Upper lobe of right lung (tissue), 1 donor: ENCODE results near the gene SORBS2. TPM values are rescaled to one million over a fixed set of nuclear protein-coding genes. Genes with fewer than 3 reads are reported as not detected.

Experiments used
- ATAC-seq: fragments of 200-7000 bp; cut with Tn5 transposase; one replicate; pipeline ENCODE4 v1.9.1; 2020; ENCODE audit warnings: mild to moderate bottlenecking, moderate library complexity
- DNase-seq: peaks from one replicate; pipeline ENCODE4 v3.0.0-alpha.2; 2020
- H3K27ac ChIP-seq: fragments of 200-600 bp; one replicate; pipeline ENCODE4 v1.8.0; 2022
- H3K27me3 ChIP-seq: fragments of 200-600 bp; one replicate; pipeline ENCODE4 v1.8.0; 2022; ENCODE audit warnings: mild to moderate bottlenecking
- H3K36me3 ChIP-seq: fragments of 200-600 bp; one replicate; pipeline ENCODE4 v1.8.0; 2022
- H3K4me1 ChIP-seq: fragments of 200-600 bp; one replicate; pipeline ENCODE4 v1.8.0; 2022
- H3K4me3 ChIP-seq: fragments of 200-600 bp; one replicate; pipeline ENCODE4 v1.8.0; 2022; ENCODE audit warnings: mild to moderate bottlenecking
- H3K9me3 ChIP-seq: fragments of 200-600 bp; one replicate; pipeline ENCODE4 v1.8.0; 2022
- intact Hi-C: fragments of 100-400 bp; cut with DNase I; formaldehyde crosslinking; loops from one replicate; pipeline ENCODE4 v1.11.0; 2022
- total RNA-seq: library from RNA; stranded (reverse); fragmentation: NEBNext Ultra II Directional; extraction: Animal tissue kit (Norgen Biotek cat#: 25700); gene quantifications from one replicate; pipeline ENCODE4 v1.2.1, GENCODE V29; 2021
- TF ChIP-seq, protein P1 (sequence below): fragments of 200-600 bp; IDR thresholded peaks from one replicate; pipeline ENCODE4 v1.8.0; 2022; ENCODE audit warnings: antibody characterized with exemption
- donor health status: DM: no; HTN: yes; CAD: no; lungs with severe emphysema.

The SORBS2 gene
- total RNA-seq, 1 donor from 2014 or later: 44.9 TPM

- DNase-seq: no peak
- Histone ChIP-seq H3K4me1 (peaks cover 14% of the 10 kb centered on the region), H3K27ac (no peak overlapping the region)
Measured at GRCh38 chr4:185734930-185735329, 77.1 kb downstream of the SORBS2 start.

DNA sequence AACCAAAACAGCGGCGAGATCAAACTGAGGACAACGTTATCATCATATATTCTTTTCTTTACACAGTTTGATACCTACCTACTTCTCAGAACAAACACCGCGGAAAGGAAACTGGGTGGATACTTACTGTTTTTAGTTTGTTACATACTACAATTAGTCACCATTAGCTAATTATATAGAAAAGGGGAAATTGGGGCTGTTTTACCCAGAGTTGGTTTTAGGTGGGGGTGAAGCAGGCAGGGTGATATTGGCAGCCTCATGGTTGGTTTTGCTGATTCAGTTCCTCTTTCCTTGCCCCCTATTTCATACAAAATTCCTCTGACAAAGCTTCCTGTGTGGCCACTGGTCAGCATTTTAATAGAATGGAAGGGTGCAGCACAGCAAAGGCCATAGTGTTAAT, 77.8 kb downstream of the SORBS2 start:
- no peaks in the 10 kb centered on the region for H3K36me3 ChIP-seq
- H3K4me1 ChIP-seq: peaks cover 13% of the 10 kb centered on the region
- intact Hi-C loops: no loop called here
- TF ChIP-seq, protein P1, sequence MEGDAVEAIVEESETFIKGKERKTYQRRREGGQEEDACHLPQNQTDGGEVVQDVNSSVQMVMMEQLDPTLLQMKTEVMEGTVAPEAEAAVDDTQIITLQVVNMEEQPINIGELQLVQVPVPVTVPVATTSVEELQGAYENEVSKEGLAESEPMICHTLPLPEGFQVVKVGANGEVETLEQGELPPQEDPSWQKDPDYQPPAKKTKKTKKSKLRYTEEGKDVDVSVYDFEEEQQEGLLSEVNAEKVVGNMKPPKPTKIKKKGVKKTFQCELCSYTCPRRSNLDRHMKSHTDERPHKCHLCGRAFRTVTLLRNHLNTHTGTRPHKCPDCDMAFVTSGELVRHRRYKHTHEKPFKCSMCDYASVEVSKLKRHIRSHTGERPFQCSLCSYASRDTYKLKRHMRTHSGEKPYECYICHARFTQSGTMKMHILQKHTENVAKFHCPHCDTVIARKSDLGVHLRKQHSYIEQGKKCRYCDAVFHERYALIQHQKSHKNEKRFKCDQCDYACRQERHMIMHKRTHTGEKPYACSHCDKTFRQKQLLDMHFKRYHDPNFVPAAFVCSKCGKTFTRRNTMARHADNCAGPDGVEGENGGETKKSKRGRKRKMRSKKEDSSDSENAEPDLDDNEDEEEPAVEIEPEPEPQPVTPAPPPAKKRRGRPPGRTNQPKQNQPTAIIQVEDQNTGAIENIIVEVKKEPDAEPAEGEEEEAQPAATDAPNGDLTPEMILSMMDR: no peak
- no peak for DNase-seq
- H3K9me3 ChIP-seq: no peaks in the 10 kb centered on the region
- peak; percentile 73 for ATAC-seq
- H3K27ac ChIP-seq: no peak overlapping the region
- H3K4me3 ChIP-seq: no peak overlapping the region
- H3K27me3 ChIP-seq: no peaks in the 10 kb centered on the region

More at GRCh38 chr4:185734930-185735329, 77.1 kb downstream of the SORBS2 start:
- Histone ChIP-seq H3K4me3 (no peak overlapping the region), H3K36me3 (no peaks in the 10 kb centered on the region), H3K27me3 (no peaks in the 10 kb centered on the region), H3K9me3 (no peaks in the 10 kb centered on the region)
- TF ChIP-seq, protein P1: no peak
- no peak for ATAC-seq
- intact Hi-C loops: no loop called here

DNA sequence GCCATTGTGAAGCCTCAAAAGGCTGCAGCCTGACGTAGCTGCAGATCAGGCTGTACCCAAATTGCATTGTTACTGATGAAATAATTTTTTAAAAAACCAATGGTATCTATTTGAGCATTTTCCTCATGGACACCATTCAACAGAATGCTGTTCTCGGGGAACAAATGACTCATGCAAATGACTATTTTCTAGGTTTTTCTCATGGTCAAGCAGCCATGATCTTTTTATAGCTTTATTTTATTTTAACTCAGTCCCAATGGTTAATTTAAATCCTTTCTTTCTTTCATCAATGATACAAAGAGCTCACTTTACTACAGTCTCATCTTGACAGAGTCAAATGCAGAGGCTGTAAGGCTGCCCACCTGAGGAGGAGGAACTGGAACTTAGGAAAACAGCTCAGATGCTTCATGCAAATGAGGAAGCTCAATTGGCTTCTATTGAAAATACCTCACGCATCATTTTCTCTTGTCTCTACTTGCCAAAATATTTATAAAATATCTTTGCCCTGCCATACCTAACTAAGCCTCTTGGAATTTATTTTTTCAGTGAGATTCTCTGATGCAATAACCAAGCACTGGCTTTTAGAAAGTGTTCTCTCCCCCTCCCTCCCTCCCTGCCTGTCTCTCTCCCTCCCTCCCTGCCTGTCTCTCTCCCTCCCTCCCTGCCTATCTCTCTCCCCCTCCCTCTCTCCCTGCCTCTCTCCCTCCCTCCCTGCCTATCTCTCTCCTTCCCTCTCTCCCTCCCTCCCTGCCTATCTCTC, 81.0 kb downstream of the SORBS2 start:
- peaks cover 4% of the 10 kb centered on the region for H3K4me1 ChIP-seq
- no peak for ATAC-seq
- TF ChIP-seq, protein P1: peak; percentile 5

DNA sequence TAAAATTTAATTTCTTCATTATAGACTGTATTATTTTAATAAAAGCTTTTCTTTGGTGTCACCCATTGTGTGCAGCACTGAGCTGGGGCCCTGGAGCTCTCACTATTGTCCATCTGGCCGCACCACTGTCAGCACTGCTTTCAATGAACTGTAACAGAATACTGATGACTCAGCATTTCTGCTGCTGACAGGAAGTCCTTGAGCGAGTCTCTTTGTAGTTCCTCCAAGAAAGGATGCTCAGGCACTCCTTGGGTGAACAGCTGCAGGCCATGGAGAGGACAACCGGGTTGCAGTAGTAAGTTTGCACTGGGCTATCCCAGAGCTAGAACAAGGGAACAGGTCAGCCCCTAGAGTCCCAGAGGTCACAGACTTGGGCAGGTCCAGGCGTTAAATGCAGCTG, 81.6 kb downstream of the SORBS2 start:
- H3K4me3 ChIP-seq: no peak overlapping the region
- no peak overlapping the region for H3K27ac ChIP-seq
- H3K9me3 ChIP-seq: no peaks in the 10 kb centered on the region
- intact Hi-C loops: no loop called here
- TF ChIP-seq, protein P1: no peak
- ATAC-seq (peak; percentile 37), DNase-seq (no peak)
- no peaks in the 10 kb centered on the region for H3K27me3 ChIP-seq
- peaks cover 4% of the 10 kb centered on the region for H3K4me1 ChIP-seq
- H3K36me3 ChIP-seq: no peaks in the 10 kb centered on the region

More for the DNA sequence above, 81.0 kb downstream of the SORBS2 start:
- intact Hi-C loops: no loop called here
- no peak overlapping the region for H3K4me3 ChIP-seq
- no peaks in the 10 kb centered on the region for H3K27me3 ChIP-seq
- no peaks in the 10 kb centered on the region for H3K9me3 ChIP-seq
- H3K27ac ChIP-seq: no peak overlapping the region
- no peaks in the 10 kb centered on the region for H3K36me3 ChIP-seq
- DNase-seq: no peak

DNA sequence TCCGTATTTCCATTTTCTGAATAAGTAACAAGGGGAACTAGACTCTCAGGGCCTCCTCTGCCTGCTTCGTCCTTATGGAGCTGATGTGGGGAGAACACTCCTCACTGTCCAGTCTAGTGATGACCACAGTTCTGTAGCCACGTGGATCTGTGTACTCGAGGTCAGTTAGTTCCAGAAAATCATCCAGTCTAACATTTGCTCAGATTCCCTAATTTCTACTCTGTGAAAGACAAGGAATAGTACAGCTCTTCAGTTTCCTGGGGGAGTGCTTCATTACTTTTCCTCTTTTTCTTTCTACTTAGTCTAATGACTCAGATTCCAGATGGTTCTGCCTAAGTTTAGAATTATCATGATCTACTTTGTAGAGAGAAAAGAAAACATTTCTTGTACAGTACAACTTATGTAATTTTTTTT, 82.6 kb downstream of the SORBS2 start:
- no peak for DNase-seq
- H3K27ac ChIP-seq: no peak overlapping the region
- TF ChIP-seq, protein P1: no peak
- H3K27me3 ChIP-seq: no peaks in the 10 kb centered on the region
- no peaks in the 10 kb centered on the region for H3K36me3 ChIP-seq
- H3K9me3 ChIP-seq: no peaks in the 10 kb centered on the region
- intact Hi-C loops: no loop called here
- no peak overlapping the region for H3K4me3 ChIP-seq
- no peak for ATAC-seq
- peaks cover 4% of the 10 kb centered on the region for H3K4me1 ChIP-seq
